ENCODE data around the gene JAK3. TPM values are rescaled to one million over a fixed set of nuclear protein-coding genes. Genes with fewer than 3 reads are reported as not detected.

JAK3 gene
- total RNA-seq, 6 experiments from 2014 or later, result 0.30 to 1.00 (median 0.40) TPM

DNA sequence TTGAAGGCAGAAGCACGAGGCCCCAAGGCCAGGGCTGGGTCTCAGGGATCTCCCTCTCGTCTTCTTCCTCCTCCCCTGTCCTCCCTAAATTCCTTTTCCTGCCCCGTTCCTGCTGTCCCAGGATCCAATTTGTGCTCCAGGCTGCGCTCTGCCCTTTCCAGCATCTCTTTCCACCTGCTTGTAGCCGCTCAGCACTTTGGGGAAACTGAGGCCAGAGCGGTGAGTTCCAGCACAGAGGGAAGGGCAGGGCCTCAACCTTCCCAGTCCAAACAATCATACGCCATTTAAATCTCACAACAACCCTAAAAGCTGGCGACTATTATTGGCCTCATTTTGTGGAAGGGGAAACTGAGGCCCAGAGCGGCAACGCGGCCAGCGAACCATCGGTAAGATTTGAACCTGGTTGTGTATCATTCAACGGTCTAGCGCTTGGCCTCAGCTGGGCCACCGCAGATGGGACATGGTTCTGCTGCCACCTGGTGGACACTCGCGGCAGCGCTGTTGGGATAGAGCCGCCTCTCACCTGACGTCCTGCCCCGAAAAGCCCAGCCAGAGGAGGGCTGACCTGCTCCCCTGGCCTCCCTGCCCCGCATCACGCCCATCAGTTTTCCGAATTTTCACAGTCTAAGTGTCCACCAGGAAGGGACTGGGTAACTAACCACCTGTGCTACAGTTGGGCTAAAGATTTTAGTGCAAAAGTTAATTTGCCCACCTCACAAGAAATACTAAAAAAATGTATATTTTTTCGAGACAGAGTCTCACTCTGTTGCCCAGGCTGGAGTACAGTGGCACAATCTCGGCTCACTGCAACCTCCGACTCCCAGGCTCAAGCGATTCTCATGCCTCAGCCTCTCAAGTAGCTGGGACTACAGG lies 7.7 kb upstream of the JAK3 start:
- no peaks in the 10 kb centered on the region for H3K9me3 Mint-ChIP-seq
- no peak overlapping the region for H3K27ac Mint-ChIP-seq
- peaks cover 11% of the 10 kb centered on the region for H3K27me3 Mint-ChIP-seq (ENCODE audit: insufficient read depth)
- no peak overlapping the region; the same call in 1 of the 2 replicates for H3K4me3 Mint-ChIP-seq
- peaks cover 17% of the 10 kb centered on the region for H3K4me1 Mint-ChIP-seq (ENCODE audit: low read depth)
- H3K36me3 Mint-ChIP-seq (ENCODE audit: low read depth), result peaks cover 10% of the 10 kb centered on the region
- TF ChIP-seq, protein P1, sequence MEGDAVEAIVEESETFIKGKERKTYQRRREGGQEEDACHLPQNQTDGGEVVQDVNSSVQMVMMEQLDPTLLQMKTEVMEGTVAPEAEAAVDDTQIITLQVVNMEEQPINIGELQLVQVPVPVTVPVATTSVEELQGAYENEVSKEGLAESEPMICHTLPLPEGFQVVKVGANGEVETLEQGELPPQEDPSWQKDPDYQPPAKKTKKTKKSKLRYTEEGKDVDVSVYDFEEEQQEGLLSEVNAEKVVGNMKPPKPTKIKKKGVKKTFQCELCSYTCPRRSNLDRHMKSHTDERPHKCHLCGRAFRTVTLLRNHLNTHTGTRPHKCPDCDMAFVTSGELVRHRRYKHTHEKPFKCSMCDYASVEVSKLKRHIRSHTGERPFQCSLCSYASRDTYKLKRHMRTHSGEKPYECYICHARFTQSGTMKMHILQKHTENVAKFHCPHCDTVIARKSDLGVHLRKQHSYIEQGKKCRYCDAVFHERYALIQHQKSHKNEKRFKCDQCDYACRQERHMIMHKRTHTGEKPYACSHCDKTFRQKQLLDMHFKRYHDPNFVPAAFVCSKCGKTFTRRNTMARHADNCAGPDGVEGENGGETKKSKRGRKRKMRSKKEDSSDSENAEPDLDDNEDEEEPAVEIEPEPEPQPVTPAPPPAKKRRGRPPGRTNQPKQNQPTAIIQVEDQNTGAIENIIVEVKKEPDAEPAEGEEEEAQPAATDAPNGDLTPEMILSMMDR (IDR thresholded peaks at IDR 0.05), result peak; percentile 99
- peak; percentile 59 for DNase-seq

DNA sequence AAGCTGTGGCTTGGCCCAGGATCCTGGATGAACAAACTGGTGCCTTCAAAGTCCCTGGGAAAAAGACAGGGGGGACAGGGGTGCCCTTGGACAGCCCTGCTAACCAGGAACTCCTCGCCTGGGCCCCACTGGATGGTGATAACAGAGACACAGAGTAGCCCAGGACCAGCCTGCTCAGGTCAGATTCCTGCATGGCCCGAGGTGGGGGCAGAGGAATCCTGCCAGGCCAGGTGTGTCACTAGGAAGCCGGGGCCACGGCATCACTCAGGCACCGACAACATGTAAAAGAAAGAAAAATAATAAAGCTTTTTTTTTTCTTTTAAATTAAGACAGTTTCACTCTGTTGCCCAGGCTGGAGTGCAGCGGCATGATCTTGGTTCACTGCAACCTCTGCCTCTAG lies 6.3 kb upstream of the JAK3 start:
- DNase-seq, result no peak
- Mint-ChIP-seq H3K36me3 (ENCODE audit: low read depth) (no peaks in the 10 kb centered on the region), H3K4me3 (no peak overlapping the region), H3K27me3 (ENCODE audit: insufficient read depth) (peaks cover 4% of the 10 kb centered on the region), H3K9me3 (no peaks in the 10 kb centered on the region), H3K27ac (no peak overlapping the region), H3K4me1 (ENCODE audit: low read depth) (peaks cover 19% of the 10 kb centered on the region)
- TF ChIP-seq, protein P1 (IDR thresholded peaks at IDR 0.05), result no peak

DNA sequence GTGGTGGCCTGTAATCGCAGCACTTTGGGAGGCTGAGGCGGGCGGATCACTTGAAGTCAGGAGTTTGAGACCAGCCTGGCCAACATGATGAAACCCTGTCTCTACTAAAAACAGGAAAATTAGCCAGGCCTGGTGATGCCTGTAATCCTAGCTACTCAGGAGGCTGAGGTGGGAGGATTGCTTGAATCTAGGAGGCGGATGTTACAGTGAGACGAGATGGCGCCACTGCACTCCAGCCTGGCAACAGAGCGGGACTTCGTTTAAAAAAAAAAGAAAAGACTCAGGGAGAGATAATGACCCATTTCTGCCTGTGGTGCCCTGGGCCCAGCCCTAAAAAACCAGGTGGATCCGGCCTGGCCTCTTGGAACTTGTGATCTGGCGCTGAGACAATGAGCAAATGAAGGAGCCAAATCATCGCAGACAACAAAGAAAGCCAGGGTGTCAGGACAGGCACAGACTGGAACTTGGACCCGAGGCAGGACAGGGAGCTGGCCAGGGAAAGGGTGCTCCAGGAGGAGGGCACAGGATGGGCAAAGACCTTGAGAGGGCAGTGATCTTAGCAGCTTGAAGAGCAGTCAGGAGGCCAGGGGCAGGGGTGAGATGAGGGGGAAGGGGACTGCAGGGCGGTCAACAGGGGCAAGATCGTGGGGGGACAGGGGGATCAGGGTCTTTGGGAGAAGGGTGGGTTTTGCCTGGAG lies 962 bp upstream of the JAK3 start:
- peaks cover 5% of the 10 kb centered on the region for H3K27me3 Mint-ChIP-seq (ENCODE audit: insufficient read depth)
- TF ChIP-seq, protein P1 (IDR thresholded peaks at IDR 0.05), result no peak
- H3K4me3 Mint-ChIP-seq, result no peak overlapping the region
- H3K27ac Mint-ChIP-seq, result peak overlapping the region; percentile 37; the same call in 1 of the 2 replicates
- no peaks in the 10 kb centered on the region for H3K9me3 Mint-ChIP-seq
- DNase-seq, result no peak
- H3K36me3 Mint-ChIP-seq (ENCODE audit: low read depth), result no peaks in the 10 kb centered on the region
- peaks cover 10% of the 10 kb centered on the region for H3K4me1 Mint-ChIP-seq (ENCODE audit: low read depth)

DNA sequence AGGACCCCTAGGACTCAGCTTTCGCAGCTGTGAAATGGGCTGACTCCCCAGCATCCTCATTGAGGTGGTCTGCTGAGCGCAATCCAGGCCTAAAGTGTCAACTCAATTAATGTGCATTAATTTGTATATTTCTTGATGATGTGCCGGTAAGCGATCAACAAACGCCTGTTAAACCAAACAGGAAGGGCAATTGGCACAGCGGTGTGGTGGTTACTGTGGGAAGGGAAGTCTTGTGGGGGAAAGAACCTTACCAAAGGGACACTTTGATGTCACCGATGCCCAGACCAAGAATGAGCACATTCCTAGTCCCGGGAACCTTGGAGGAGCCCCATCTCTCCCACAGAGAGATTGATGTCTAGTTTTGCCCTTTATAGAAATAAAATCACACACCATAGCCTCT lies 1.6 kb downstream of the JAK3 start:
- peaks cover 10% of the 10 kb centered on the region for H3K4me1 Mint-ChIP-seq (ENCODE audit: low read depth)
- TF ChIP-seq, protein P1 (IDR thresholded peaks at IDR 0.05), result no peak
- DNase-seq, result no peak
- no peak overlapping the region; the same call in 1 of the 2 replicates for H3K4me3 Mint-ChIP-seq
- no peaks in the 10 kb centered on the region for H3K36me3 Mint-ChIP-seq (ENCODE audit: low read depth)
- H3K27ac Mint-ChIP-seq, result no peak overlapping the region
- H3K9me3 Mint-ChIP-seq, result no peaks in the 10 kb centered on the region
- peaks cover 3% of the 10 kb centered on the region for H3K27me3 Mint-ChIP-seq (ENCODE audit: insufficient read depth)

DNA sequence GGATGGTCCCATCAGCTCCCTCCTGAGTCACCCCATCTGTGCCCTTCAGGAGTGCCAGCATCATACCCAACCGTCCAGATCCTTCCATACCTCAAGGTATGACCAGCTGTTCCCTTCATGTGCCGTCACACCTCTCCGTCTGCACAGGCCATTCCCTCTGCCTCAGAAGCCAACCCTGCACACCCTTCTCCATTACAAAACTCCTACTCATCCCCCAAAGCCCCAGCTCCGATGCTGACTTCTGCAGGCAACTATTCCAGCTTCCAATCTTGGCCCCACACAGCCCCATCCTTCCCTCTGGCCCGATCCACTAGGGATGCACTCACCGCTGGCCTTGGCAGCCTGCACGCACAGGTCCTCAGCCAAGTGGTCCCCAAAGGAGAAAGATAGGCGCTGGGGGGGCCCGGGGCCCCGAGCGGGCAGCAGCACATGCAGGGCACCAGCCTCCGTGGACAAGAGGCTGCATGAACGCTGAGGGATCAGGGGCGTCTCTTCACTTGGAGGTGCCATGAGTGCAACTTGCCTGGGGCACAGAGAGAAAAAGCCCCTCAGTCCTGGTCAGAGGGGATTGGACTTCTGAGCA lies 3.8 kb downstream of the JAK3 start:
- H3K36me3 Mint-ChIP-seq (ENCODE audit: low read depth), result no peaks in the 10 kb centered on the region
- H3K27me3 Mint-ChIP-seq (ENCODE audit: insufficient read depth), result peaks cover 3% of the 10 kb centered on the region

More for the DNA sequence above, 3.8 kb downstream of the JAK3 start:
- Mint-ChIP-seq H3K27ac (no peak overlapping the region), H3K4me3 (no peak overlapping the region), H3K9me3 (no peaks in the 10 kb centered on the region), H3K4me1 (ENCODE audit: low read depth) (no peaks in the 10 kb centered on the region; the same call in 1 of the 2 replicates)
- TF ChIP-seq, protein P1 (IDR thresholded peaks at IDR 0.05), result no peak
- DNase-seq, result no peak
